8988T (cell line): ENCODE measurements around the gene STX18.
A peak's percentile ranks its signal among the peaks of the same experiment; 100 is the strongest.
"Not testable (repeated sequence)": the region's sequence is repeated elsewhere in the genome, so short reads cannot be mapped to it uniquely, and the experiment has no call there.

Experiments used
- DNase-seq: peaks from one replicate; pipeline ENCODE4 v3.0.0; 2011

STX18 gene

DNA sequence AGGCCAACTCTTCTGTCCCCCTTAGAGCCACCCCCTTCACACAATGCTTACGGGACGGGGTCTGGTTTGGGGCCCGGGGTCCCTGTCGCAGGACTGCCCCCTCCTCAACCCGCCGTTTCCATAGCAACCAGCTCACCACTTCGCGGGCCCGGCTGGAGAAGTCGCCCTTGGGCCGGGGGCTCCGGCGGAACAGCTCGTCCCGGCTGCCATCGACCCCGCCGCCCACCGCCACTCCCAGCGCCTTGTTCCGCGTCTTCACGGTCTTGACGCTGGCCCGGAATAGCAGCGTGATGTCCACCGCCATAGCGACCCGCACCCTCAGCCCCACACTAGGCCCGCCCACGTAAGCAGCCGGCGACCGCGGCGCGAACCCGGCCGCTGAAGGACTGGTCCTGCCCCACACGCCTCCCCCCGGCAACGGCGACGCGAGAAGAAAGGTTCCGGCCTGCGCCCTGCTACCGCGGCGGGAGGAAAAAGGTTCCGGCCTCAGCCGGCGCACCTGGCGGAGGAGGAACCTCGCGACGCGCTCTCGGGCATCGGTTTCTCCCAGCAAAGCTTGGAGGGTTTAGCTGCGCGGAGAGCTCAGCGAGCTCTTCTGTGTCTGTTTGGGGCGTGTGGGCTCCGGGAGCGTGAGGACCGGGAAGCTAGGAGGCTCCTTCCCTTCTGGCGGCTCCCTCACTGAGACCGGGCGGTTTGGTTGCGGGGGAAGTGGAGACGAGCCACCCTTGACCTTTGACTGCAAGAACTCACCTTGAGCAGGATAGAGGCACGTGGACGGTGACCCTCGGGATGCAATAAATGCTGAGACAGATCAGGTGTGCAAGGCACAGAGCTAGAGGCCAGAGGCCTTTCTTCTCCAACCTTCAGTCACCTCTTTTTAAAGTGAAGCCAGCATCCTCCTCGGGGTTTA, at the start of gene STX18:
STX18 (minus strand) TSS at position 388 of the 910 bp plus-strand sequence; CDS start at position 304, 84 bp downstream.
- DNase-seq, result peak; percentile 73

DNA sequence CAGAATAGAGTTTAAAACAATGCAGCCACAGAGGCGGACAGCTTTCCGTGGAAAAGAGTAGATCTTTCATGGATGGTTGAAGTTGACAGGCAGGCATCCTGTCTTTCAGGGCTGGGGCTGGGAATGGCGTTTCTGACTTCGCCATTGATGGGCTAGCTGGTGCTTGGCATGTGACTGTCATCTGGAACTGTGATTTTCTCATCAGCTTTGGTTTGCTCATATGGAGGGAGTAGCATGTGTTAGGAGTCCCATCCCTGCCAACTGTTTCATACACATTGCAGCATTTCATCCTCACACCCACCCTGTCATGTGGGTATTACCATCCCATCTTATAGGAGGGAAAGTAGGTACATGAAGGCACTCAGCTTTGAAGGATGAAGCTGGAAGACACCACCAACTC, 49.2 kb upstream of the STX18 start:
- no peak for DNase-seq

DNA sequence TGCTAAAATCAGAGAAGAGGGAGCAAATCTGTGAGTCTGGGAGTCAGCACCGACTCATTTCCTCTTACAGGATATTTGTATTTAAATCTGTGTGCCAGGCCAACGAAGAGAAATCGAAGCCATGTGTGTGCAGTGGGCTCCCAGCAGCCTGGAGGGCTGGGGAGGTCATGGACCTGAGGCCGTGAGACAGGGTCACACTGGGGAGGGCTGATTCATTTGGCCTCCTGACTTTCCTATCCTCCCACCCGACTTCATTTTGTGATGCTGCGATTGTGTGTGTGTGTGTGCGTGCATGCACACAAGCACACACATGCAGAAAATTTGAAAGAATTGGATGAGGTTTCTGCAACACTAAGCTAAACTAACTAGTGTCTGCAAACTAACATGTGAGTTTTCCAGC, 48.7 kb upstream of the STX18 start:
- DNase-seq, result no peak

DNA sequence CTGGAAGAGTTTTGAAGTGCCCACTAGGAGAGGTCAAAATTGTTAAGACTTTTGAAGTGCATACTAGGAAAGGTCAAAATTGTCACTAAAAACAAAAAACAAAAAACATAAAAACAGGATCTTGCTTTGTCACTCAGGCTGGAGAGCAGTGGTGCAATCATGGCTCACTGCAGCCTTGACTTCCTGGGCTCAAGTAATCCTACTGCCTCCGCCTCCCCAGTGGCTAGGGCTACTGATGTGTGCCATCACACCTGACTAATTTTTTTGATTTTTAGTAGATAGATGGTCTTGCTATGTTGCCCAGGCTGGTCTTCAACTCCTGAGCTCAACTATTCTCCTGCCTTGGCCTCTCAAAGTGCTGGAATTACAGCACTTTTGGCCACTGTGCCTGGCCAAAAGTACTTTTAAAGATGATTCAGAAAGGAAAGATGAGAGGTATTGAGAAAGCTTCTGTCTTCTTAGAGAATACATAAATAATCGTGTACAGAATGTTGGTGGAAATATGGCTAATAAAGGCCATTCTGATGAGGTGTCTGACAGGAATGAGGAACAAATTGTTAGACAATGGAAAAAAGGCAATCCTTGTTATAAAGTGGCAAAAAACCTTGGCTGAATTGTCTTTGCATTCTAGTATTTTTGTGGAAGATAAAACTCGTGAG, 43.3 kb upstream of the STX18 start:
- DNase-seq, result no peak

DNA sequence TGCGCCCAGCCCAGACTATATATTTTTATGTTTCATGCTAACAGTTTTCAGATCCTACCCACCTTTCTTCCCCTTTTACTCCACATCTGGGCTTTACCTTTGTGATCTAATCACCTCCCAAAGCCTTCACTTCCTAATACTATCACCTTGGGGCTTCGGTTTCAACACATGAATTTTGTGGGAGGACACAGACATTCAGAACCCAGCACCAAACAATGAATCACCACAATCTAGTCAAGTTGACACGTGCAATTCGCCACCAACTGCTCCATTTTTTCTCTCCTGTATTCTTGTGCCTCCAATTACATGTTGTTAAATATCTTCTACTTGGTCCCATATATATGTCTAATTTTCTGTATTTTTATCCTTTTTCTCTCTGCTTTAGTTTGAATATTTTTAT, 41.8 kb upstream of the STX18 start:
- no peak for DNase-seq

DNA sequence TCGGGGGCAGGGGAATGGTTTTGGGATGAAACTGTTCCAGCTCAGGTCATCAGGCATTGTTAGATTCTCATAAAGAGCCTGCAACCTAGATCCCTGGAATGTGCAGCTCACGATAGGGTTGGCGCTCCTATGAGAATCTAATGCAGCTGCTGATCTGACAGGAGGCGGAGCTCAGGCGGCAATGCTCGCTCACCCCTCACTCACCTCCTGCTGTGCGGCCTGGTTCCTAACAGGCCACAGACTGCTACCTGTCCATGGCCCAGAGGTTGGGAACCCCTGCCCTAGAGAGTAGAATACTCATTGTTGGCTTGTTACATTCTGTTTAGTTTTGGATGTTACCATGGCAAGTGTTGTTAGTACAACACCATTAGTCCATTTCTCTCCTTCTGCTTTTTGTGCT, 40.8 kb upstream of the STX18 start:
- DNase-seq, result no peak

DNA sequence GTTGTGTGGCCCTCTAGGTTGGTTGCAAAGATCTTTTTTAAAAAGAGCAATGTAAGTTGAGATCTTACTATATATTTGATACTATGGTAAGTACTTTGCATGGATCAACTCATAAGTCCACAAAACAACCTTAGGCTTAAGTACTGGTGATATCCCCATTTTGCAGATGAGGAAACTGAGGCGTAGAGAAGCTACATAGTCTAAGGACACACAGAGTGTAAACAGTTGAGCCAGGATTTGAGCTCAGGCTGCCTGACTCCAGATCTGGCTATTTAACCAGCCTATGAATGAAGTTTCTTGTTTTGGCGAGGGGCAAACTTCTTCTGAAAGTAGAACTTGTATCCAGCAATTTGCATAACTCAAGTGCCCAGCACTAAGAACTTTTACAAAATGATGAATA, 38.6 kb upstream of the STX18 start:
- DNase-seq, result no peak

DNA sequence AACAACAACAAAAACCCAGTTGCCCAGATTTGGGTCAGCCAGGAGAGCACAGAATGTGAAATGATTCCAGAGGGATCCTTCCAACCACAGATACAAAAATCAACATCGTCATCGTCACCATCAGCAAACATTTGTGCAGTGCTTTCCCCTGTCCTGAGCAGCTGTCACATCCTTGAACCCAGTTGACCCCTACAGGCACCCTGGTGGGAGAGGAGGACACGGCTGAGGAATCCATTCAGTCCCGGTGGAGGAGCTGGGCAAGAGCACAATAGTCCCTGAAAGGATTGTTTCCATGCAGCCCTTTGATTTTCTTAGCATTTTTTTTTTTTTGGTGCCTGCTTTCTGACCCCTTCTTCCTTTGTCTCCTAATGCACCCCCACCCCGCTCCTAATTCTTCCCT, 37.1 kb upstream of the STX18 start:
- no peak for DNase-seq

DNA sequence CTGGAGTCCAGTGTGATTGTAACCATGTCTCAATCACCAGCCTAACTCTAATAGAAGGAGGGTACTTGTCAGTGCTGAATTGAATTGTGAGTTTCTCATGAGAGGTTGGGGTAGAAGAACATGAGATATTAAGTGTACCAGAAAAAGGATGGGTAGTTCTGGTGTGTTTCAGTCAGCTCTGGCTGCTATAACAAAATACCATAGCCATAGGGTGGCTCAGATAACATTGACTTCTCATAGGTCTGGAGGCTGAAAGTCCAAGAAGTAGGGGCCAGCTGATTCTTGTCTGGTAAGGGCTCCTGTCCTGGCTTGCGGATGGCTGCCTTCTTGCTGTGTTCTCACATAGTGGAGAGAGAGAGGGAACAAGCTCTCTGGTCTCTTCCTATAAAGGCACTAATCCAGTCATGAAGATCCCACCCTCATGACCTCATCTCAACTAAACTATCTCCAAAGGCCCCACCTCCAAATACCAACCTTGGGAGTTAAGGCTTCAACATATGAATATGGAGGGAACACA, 35.6 kb upstream of the STX18 start:
- no peak for DNase-seq

DNA sequence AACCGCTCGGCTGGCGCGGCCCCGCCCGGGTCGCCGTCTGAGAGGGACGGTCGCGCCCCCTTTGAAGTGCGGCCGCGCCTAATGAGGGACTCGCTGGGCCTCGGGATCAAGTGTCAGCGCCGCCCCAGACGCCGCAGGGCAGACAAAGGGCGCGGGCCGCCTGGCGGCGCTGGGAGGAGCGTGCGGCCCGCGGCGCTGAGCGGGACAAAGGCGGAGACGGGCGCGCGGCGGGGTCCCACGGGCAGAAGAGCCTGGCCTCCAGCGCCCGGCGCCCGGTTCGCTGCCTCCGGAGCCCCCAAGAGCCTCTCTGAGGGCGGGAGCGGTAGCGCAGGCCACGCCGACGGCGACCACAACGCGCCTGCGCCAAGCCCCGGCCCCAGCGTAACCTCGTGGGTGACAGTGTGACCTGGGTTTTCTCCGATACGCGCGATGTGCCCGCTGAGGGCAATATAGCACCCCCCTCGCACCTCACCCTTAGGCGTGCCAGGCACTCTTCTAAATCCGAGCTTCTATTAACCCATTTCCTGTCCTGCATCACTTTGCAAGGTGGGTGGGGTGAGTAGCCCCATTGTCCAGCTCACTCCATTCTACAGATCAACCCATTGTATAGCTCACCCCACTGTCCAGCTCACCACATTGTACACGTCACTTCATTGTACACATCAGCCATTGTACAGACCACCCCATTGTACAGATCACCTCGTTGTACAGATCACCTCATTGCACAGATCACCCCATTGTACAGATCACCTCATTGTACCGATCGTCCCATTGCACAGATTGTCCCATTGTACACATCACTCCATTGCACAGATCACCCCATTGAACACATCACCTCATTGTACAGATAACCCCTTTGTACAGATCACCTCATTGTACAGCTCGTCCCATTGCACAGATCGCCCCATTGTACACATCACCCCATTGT, 33.7 kb upstream of the STX18 start:
- DNase-seq, result peak; percentile 80

DNA sequence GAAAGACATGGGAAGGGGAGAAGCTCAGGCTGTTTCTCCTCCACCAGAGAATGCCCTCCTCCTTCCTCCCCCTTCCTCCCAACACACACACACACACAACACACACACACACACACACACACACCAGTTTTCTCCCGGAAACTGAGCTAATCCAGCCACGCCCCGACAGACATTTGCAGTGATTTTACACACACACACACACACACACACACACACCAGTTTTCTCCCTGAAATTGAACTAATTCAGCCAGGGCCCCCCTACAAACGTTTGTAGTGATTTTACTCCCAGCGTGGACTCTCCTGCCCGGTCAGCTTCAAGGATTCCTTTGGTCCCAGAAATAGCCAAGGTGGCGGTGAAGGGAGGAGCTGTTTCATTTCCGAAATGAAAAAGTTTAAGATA, 32.9 kb upstream of the STX18 start:
- no peak for DNase-seq

DNA sequence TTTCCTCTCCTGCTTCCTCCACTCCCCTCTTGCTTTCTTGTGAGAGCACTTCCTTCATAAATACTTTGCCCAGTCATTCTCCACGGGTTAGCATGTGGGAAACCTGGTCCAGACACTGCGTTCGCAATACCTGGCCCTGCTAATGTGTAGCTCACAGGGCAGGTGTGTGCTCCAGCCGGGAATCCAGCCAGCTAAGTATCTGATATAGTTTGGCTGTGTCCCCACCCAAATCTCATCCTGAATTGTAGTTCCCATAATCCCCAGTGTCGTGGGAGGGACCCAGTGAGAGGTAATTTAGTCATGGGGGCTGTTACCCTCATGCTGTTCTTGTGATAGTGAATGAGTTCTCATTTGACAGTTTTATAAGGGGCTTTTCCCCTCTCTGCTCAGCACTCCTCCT, 32.2 kb upstream of the STX18 start:
- no peak for DNase-seq

DNA sequence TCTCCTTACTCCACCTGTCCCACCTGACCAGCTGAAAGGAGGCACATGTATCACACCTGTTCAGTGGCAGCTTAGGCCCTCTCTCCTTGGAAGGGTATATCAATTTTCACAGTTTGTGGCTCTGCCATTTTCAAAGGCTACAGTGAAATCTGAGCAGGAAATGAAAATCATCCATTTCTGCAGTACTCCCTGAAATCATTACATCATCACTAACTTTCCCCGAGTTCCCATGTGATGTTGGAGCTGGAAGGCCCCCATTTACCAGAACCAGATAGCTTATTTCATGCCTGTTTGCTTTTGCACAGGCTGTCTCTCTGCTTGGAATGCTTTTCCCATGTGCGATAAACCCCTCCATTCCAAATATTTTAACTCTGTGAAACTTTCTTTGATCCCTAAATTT, 31.0 kb upstream of the STX18 start:
- no peak for DNase-seq

DNA sequence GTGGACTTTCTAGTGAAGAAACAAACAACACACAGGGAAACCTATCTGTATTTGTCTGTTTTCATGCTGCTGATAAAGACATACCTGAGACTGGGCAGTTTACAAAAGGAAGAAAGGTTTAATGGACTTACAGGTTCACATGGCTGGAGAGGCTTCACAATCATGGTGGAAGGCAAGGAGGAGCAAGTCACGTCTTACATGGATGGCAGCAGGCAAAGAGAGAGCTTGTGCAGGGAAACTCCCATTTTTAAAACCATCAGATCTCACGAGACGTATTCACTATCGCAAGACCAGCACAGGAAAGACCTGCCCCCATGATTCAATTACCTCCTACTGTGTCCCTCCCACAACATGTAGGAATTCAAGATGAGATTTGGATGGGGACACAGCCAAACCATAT, 28.0 kb upstream of the STX18 start:
- DNase-seq, result not testable (repeated sequence)

DNA sequence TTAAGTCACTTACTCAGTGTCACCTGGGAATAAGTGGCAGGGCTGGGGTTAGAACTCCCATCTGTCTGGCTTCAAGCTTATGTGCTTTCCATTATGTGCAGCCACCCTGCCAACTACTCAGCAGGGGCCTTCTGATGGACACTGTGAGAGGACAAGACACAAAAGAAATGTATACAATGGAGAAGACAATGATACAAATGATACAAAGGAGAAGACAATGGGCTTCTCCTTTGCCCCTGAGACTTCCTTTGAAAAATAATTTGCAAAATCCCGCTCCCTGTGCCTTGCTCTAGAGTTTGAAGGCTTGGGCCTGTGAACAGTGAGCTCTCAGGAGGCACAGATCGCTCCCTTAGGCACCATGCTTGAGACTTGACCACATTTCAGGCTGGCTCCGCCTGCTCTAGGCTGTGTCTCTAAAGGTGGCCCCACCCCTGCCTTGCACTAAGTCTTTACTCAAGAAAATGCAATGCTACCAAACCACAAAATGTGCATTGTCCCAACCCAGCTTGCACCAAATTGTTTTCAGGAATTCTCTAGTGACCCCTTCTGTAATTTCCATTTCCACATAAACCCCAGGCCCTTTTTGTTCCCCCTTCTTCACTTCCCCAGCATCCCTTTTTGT, 27.1 kb upstream of the STX18 start:
- no peak for DNase-seq

DNA sequence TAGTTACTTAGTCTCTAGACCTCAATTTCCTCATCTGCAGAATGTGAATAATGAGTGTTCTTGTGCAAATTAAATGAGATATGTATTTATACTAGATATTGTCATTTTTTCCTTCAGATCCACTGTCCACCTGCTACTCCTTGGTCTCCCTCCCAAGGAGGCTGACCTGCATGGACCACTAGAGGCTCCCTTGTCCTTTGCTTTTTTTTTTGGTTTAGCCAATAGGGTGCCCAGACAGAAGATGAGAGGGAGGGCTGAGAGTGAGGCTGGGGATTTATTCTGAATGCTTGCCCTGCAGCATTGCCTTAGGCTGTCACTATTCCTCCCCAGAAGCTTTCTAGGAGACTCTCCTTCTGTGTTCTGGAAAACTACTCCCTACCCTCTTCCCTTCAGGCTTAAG, 24.5 kb upstream of the STX18 start:
- DNase-seq, result not testable (repeated sequence)

DNA sequence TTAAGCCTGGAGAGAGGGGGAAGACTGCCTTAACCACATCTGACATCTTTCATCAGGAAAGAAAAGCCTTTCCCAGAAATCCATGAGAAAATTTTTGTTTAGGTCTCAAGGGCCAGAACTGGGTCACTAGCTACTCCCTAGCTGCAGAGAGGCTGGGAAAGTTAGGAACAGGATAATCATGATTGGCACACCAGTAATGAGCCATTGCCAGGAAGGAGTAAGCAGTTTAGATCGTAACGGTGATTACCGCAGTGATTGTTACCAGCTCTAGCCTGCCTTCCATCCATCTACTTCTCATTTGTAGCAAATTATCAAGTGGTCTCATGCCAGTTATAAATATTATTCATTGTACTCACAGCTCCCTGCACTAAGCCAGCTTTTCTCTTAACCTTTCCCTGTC, 22.7 kb upstream of the STX18 start:
- DNase-seq, result no peak

DNA sequence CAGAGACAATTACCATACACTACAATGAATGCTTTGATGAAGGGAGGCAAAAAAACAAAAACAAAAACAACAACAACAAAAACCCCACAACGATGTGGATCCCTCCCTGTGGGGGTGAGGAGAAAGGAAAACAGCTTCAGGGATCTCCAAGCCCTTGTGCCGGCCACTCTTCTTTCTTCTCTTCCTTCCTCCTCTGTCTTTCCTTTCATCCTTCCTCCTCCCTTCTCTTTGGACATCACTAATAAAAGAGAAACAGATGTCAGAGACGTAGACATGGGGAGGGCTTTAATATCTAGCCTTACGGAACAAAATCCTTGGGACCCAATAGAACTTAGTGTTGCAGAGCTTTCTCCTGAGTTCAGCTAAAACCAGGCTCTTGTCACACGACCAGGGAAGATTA, 18.8 kb upstream of the STX18 start:
- no peak for DNase-seq

DNA sequence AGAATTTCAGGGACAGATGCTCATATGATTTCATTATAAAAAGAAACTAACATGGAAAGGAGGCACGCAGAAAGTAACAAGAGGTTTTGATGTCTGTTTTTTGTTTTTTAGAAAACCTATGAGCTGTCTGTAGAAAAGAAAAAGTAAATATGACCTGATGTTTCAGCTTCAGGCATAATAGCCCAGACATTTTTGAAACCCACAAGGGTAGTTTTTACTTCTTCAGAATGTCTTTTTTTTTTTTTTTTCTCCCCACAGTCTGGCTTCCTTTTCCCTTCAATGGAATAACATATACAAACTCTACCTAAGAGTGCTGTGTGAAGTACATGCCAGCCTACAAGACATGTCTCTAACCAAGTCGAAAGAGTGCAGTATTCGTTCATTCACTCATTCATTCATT, 18.3 kb upstream of the STX18 start:
- DNase-seq, result no peak

DNA sequence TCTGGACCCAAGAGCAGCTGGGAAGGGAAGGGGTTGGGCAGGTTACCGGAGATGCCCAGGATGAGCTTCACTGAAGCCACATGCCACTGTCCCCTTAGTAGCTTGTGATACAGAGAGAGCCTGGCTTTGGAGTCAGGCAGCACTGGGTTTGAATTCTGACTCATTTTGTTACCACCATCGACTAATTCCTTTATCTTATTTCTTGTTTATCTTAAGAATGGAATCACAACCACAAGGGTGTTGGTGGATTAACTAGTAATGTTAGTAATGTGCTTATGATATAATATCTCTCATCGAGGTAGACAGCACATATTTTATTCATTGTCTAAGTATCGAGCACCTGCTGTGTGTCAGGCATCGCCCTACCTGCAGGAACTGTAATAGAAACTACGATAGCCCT, 17.7 kb upstream of the STX18 start:
- no peak for DNase-seq

DNA sequence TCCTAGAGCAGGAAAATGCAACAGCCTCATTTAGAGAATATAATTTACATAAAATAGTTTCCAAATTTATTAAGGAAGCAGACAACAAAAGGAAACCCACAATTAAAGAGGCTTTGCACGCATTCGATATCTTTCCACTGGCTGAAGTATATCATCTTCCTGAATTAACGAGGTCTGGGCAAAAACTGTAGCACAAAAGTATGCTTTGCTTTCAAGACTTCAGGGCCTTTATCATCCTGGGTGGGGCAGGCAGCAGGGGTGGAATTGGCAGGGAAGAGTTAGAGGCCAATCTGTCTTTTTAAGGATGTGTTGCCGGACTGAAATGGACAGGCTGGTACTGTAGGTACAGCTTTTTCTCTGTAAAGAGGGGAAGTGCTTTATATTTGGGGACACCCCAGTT, 17.0 kb upstream of the STX18 start:
- no peak for DNase-seq

DNA sequence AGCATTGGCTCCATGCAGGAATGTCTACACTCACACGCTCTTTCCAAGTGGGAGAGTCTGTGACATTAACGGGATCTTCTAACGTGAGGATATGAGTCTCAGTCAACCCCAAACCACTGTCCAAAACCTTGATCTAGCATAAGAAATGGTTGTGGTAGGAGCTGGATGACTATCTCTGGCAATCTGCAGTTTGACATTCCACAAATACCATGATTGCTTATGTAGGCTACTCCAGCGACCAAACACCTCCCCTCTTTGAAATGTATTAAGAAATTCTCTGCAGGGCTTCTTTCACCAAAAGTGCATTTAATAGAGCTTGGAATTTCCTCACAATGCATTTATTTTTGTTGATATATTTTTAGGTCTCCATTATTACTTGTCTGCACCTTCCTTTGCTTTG, 14.1 kb upstream of the STX18 start:
- no peak for DNase-seq

DNA sequence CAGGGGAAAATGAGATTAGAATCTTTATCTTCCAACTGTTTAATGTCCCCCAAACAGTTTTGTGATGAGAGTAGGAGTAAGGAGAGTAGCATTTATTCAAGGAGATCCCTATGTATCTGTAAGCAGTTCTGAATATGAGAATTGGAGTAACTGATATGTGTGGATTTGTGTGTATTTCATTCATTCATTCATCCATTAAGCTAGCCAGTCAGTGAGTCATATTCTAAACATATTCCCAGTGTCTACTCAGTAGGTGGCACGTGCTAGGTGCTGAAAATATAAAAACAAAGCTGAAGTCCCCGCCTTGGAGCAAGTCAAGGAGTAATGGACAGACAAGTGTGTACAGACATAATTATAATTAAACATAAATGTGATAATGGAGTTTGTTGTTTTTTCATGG, 12.4 kb upstream of the STX18 start:
- DNase-seq, result no peak
